GM04503 (cell line): ENCODE measurements around the gene TPSAB1.
"Not testable (repeated sequence)": the region's sequence is repeated elsewhere in the genome, so short reads cannot be mapped to it uniquely, and the experiment has no call there.

Experiments used
- DNase-seq: peaks from one replicate; pipeline ENCODE4 v3.0.0-alpha.2; 2012; ENCODE audit warnings: low read depth

TPSAB1 gene

GRCh38 chr16:1265090-1265630 is 24.7 kb downstream of the TPSAB1 start:
- no peak for DNase-seq

- no peak for DNase-seq
These were observed 25.3 kb downstream of the TPSAB1 start for GRCh38 chr16:1265826-1266225.

- not testable (repeated sequence) for DNase-seq
These were observed 28.9 kb downstream of the TPSAB1 start for GRCh38 chr16:1269418-1269817.

- no peak for DNase-seq
These were observed 30.8 kb downstream of the TPSAB1 start for GRCh38 chr16:1271380-1271723.

GRCh38 chr16:1271724-1272413 is 31.4 kb downstream of the TPSAB1 start:
- not testable (repeated sequence) for DNase-seq

GRCh38 chr16:1272453-1273198 is 32.1 kb downstream of the TPSAB1 start:
- DNase-seq: no peak

GRCh38 chr16:1273816-1274215 is 33.3 kb downstream of the TPSAB1 start:
- no peak for DNase-seq

GRCh38 chr16:1274767-1275166 is 34.3 kb downstream of the TPSAB1 start:
- no peak for DNase-seq

- no peak for DNase-seq
These were observed 35.5 kb downstream of the TPSAB1 start for GRCh38 chr16:1275791-1276579.

- no peak for DNase-seq
These were observed 36.0 kb downstream of the TPSAB1 start for GRCh38 chr16:1276580-1276878.

- no peak for DNase-seq
These were observed 36.7 kb downstream of the TPSAB1 start for GRCh38 chr16:1277151-1277598.

- no peak for DNase-seq
These were observed 37.2 kb downstream of the TPSAB1 start for GRCh38 chr16:1277617-1278282.

- DNase-seq: no peak
These were observed 38.0 kb downstream of the TPSAB1 start for GRCh38 chr16:1278477-1278876.

GRCh38 chr16:1279081-1279944 is 38.8 kb downstream of the TPSAB1 start:
- no peak for DNase-seq

GRCh38 chr16:1279945-1280589 is 39.6 kb downstream of the TPSAB1 start:
- DNase-seq: no peak

- no peak for DNase-seq
These were observed 40.3 kb downstream of the TPSAB1 start for GRCh38 chr16:1280783-1281182.

GRCh38 chr16:1281517-1281916 is 41.0 kb downstream of the TPSAB1 start:
- DNase-seq: no peak

GRCh38 chr16:1282324-1282973 is 41.9 kb downstream of the TPSAB1 start:
- DNase-seq: no peak

GRCh38 chr16:1283296-1283695 is 42.8 kb downstream of the TPSAB1 start:
- no peak for DNase-seq

- no peak for DNase-seq
These were observed 43.6 kb downstream of the TPSAB1 start for GRCh38 chr16:1283996-1284616.
